ENCODE results near the gene ETV2.
A peak's percentile ranks its signal among the peaks of the same experiment; 100 is the strongest.

ETV2 gene

GRCh38 chr19:35623327-35624010 lies 18.1 kb upstream of the ETV2 start:
- in situ Hi-C loops (cut with MboI; ENCODE audit: low sequenced_read_pairs, unreplicated experiment): no loop called here
- no peak for TF ChIP-seq CTCF (IDR thresholded peaks at IDR 0.05; ENCODE audit: borderline replicate concordance, control extremely low read depth, extremely low read depth, insufficient read depth, missing control alignments)
- DNase-seq (ENCODE audit: low spot score): no peak

GRCh38 chr19:35628264-35628564 lies 13.3 kb upstream of the ETV2 start:
- in situ Hi-C loops (cut with MboI; ENCODE audit: low sequenced_read_pairs, unreplicated experiment): no loop called here
- DNase-seq (ENCODE audit: low spot score): no peak
- TF ChIP-seq CTCF (IDR thresholded peaks at IDR 0.05; ENCODE audit: borderline replicate concordance, control extremely low read depth, extremely low read depth, insufficient read depth, missing control alignments): no peak

GRCh38 chr19:35628565-35629331 lies 12.8 kb upstream of the ETV2 start, which contains the start of gene RBM42:
Gene RBM42 (plus strand): TSS chr19:35629036. CDS start chr19:35629154, 118 bp downstream.
- no peak for TF ChIP-seq CTCF (IDR thresholded peaks at IDR 0.05; ENCODE audit: borderline replicate concordance, control extremely low read depth, extremely low read depth, insufficient read depth, missing control alignments)
- DNase-seq (ENCODE audit: low spot score): peak; percentile 98
- in situ Hi-C loops (cut with MboI; ENCODE audit: low sequenced_read_pairs, unreplicated experiment): no loop called here

GRCh38 chr19:35629332-35629633 lies 12.3 kb upstream of the ETV2 start:
- in situ Hi-C loops (cut with MboI; ENCODE audit: low sequenced_read_pairs, unreplicated experiment): no loop called here
- TF ChIP-seq CTCF (IDR thresholded peaks at IDR 0.05; ENCODE audit: borderline replicate concordance, control extremely low read depth, extremely low read depth, insufficient read depth, missing control alignments): no peak
- no peak for DNase-seq (ENCODE audit: low spot score)

- no peak for DNase-seq (ENCODE audit: low spot score)
- TF ChIP-seq CTCF (IDR thresholded peaks at IDR 0.05; ENCODE audit: borderline replicate concordance, control extremely low read depth, extremely low read depth, insufficient read depth, missing control alignments): no peak
- in situ Hi-C loops (cut with MboI; ENCODE audit: low sequenced_read_pairs, unreplicated experiment): no loop called here
Observed at GRCh38 chr19:35633727-35634440, 7.7 kb upstream of the ETV2 start.

- DNase-seq (ENCODE audit: low spot score): no peak
- in situ Hi-C loops (cut with MboI; ENCODE audit: low sequenced_read_pairs, unreplicated experiment): no loop called here
- TF ChIP-seq CTCF (IDR thresholded peaks at IDR 0.05; ENCODE audit: borderline replicate concordance, control extremely low read depth, extremely low read depth, insufficient read depth, missing control alignments): no peak
Observed at GRCh38 chr19:35636651-35637050, 4.9 kb upstream of the ETV2 start.
